GM10266 (cell line): ENCODE measurements around the gene LONP2.
A peak's percentile ranks its signal among the peaks of the same experiment; 100 is the strongest.

ENCODE experiments used
- DNase-seq: peaks from one replicate; pipeline ENCODE4 v3.0.0; 2012; ENCODE audit errors: extremely low spot score
- TF ChIP-seq, protein P1 (sequence below): IDR thresholded peaks from 2 replicates; pipeline ENCODE4 v1.5.1; 2012; ENCODE audit warnings: mild to moderate bottlenecking, low read depth; ENCODE audit not compliant: control insufficient read depth, insufficient read depth; ENCODE audit errors: missing control alignments

The LONP2 gene

DNA sequence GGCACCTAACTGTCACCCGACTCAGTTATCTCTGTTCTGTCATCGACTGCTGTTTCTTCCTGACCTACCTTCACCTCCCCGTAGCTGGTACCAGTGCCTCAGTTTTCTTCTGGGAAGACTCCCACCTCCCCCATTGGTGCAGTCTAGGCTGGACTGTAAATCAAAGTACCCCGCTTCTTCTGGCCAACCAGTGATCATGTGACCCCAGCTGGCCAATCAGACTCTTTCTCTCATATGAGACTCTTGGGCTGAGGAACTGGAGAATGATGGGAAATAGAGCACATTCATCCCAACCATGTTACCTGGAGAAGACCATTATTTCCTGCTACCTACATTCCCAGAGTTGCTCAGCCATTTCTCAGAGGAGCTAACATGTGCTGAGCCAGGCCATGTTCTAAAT lies 20.6 kb upstream of the LONP2 start:
- TF ChIP-seq, protein P1, sequence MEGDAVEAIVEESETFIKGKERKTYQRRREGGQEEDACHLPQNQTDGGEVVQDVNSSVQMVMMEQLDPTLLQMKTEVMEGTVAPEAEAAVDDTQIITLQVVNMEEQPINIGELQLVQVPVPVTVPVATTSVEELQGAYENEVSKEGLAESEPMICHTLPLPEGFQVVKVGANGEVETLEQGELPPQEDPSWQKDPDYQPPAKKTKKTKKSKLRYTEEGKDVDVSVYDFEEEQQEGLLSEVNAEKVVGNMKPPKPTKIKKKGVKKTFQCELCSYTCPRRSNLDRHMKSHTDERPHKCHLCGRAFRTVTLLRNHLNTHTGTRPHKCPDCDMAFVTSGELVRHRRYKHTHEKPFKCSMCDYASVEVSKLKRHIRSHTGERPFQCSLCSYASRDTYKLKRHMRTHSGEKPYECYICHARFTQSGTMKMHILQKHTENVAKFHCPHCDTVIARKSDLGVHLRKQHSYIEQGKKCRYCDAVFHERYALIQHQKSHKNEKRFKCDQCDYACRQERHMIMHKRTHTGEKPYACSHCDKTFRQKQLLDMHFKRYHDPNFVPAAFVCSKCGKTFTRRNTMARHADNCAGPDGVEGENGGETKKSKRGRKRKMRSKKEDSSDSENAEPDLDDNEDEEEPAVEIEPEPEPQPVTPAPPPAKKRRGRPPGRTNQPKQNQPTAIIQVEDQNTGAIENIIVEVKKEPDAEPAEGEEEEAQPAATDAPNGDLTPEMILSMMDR, result no peak

GRCh38 chr16:48225456-48225855 lies 18.6 kb upstream of the LONP2 start:
- DNase-seq, result no peak
- TF ChIP-seq, protein P1, result no peak

More for the DNA sequence above, 20.6 kb upstream of the LONP2 start:
- DNase-seq, result no peak

DNA sequence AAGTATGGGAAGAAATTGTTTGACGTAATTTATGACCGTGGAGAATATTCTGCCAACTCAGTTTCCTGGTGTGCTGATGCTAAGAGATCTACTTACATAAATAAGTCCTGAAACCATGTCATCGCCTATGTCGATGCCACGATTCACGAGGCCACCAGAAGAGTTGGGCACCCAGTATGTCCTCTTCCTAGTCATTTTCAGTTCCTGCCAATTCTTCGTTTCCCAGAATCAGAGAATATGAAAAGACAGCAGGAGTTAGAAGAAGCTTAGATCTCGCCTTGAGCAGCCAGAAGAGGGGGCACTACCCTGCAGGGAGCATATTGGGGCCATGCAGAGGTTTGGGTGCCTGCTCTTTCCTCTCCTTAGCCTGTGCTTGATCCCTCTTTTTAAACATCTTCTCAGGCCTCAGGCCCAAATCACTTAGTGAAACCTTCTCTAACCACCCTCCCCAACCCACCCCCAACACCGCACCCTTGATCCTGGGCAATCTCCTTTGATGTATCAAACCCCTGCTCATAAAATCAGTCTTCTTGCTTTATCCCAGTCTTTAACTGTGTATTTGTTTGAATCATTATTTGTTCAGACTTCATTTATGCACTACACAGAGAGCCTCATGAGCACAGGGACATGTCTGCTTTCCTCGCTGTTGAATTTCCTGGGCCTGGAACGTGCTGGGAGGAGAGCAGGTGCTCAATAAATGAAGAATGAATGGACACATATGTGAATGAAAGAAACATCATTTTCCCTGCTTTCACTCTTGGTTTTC lies 12.2 kb upstream of the LONP2 start:
- peak; percentile 60 for DNase-seq
- TF ChIP-seq, protein P1, result peak; percentile 69

DNA sequence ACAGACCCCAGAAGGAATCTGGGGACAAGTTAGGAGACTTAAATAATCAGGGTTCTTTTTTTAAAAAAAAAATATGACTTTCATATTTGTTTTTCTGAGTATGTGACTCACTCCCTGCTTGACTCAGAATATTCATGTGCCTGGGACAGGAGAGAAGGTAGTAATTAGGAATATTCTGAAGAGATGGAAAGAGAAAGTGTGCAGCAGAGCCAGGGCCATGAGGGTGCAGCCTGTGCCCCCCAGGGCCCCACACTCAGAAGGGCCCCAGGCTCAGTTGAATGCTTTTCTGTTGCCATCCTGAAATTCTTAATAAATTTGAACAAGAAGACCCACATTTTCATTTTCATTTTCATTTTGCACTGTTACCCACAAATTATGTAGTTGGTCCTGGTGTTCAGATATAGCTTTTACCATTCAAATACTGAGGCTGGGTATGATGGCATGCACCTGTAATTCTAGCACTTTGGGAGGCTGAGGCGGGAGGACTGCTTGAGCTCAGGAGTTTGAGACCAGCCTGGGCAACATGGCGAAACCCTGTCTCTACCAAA lies 11.5 kb upstream of the LONP2 start:
- no peak for DNase-seq
- TF ChIP-seq, protein P1, result no peak

GRCh38 chr16:48234630-48235029 lies 9.5 kb upstream of the LONP2 start:
- no peak for DNase-seq
- TF ChIP-seq, protein P1, result no peak

- TF ChIP-seq, protein P1, result no peak
These were observed 9.0 kb upstream of the LONP2 start for GRCh38 chr16:48235058-48235555.

GRCh38 chr16:48235556-48236136 lies 8.5 kb upstream of the LONP2 start:
- DNase-seq, result no peak
- TF ChIP-seq, protein P1, result no peak

More at GRCh38 chr16:48235058-48235555, 9.0 kb upstream of the LONP2 start:
- DNase-seq, result no peak
